Measurements from ENCODE around the gene SCARB2.

Gene SCARB2

GRCh38 chr4:76235407-76235806 is 21.8 kb upstream of the SCARB2 start:
- H2AK5ac ChIP-seq (ENCODE audit: low read depth, low read length): no peak overlapping the region
- H2AFZ ChIP-seq (ENCODE audit: low read length): no peak overlapping the region
- H4K8ac ChIP-seq (ENCODE audit: low read depth, low read length): no peak overlapping the region
- no peak overlapping the region for H4K91ac ChIP-seq (ENCODE audit: low read depth, low read length, poor library complexity)
- H3K23ac ChIP-seq (ENCODE audit: low read depth, low read length, poor library complexity): no peak overlapping the region
- peaks cover 2 to 4% of the 10 kb centered on the region in 2 donors for H3K4me1 ChIP-seq (ENCODE audit: control insufficient read depth in 2 of 2, insufficient read depth in 1 of 2, low read depth in 1 of 2, low read length in 2 of 2)
- no peak overlapping the region for H2BK15ac ChIP-seq (ENCODE audit: low read length)
- no CpG with 5 or more reads among the region's 2 CpGs for WGBS, 2 donors (ENCODE audit: extremely low coverage in 2 of 2, insufficient read length in 2 of 2, insufficient replicate concordance in 1 of 2)
- no peak overlapping the region for H3K18ac ChIP-seq (ENCODE audit: low read length)
- H3K27ac ChIP-seq (replicated peaks; ENCODE audit: low read length): no peak overlapping the region
- H3K14ac ChIP-seq (ENCODE audit: low read length): no peak overlapping the region
- H3K79me1 ChIP-seq (ENCODE audit: low read depth, low read length): no peaks in the 10 kb centered on the region
- H2BK120ac ChIP-seq (ENCODE audit: low read depth, low read length): no peak overlapping the region
- no peak overlapping the region for H2BK12ac ChIP-seq (ENCODE audit: low read length)
- no peak overlapping the region for H3K4me3 ChIP-seq (ENCODE audit: low read length in 2 of 2)
- no peaks in the 10 kb centered on the region for H3K27me3 ChIP-seq (ENCODE audit: control insufficient read depth in 3 of 3, insufficient read depth in 3 of 3, low read depth in 1 of 3, low read length in 3 of 3)
- H3K9ac ChIP-seq (ENCODE audit: low read depth, low read length, poor library complexity): no peak overlapping the region
- no peak overlapping the region for H2BK5ac ChIP-seq (ENCODE audit: low read length)
- H3K4ac ChIP-seq (ENCODE audit: low read length): no peak overlapping the region
- no peak for DNase-seq (ENCODE audit: low spot score)
- no peaks in the 10 kb centered on the region for H3K36me3 ChIP-seq (replicated peaks in 1 of 2; ENCODE audit: control insufficient read depth in 2 of 2, insufficient read depth in 2 of 2, low read length in 2 of 2)
- peaks cover 0 to 6% of the 10 kb centered on the region in 2 donors for H3K9me3 ChIP-seq (replicated peaks in 1 of 2; ENCODE audit: control insufficient read depth in 2 of 2, insufficient read depth in 1 of 2, low read depth in 1 of 2, low read length in 2 of 2)
- H3K4me2 ChIP-seq (ENCODE audit: insufficient read depth, low read length, poor library complexity, severe bottlenecking): no peak overlapping the region

- H3K27ac ChIP-seq (replicated peaks; ENCODE audit: low read length): no peak overlapping the region
- WGBS, 2 donors (ENCODE audit: extremely low coverage in 2 of 2, insufficient read length in 2 of 2, insufficient replicate concordance in 1 of 2): no CpG with 5 or more reads among the region's 5 CpGs
These were observed 21.0 kb upstream of the SCARB2 start for GRCh38 chr4:76234679-76235044.

GRCh38 chr4:76233967-76234678 is 20.5 kb upstream of the SCARB2 start:
- Histone ChIP-seq H3K18ac (ENCODE audit: low read length) (peak overlapping the region; percentile 74), H3K23ac (ENCODE audit: low read depth, low read length, poor library complexity) (no peak overlapping the region), H3K9me3 (replicated peaks in 1 of 2; ENCODE audit: control insufficient read depth in 2 of 2, insufficient read depth in 1 of 2, low read depth in 1 of 2, low read length in 2 of 2) (peaks cover 3 to 10% of the 10 kb centered on the region in 2 donors), H3K4ac (ENCODE audit: low read length) (no peak overlapping the region), H2AK5ac (ENCODE audit: low read depth, low read length) (no peak overlapping the region), H2BK5ac (ENCODE audit: low read length) (no peak overlapping the region), H2AFZ (ENCODE audit: low read length) (peak overlapping the region; percentile 90), H3K79me1 (ENCODE audit: low read depth, low read length) (no peaks in the 10 kb centered on the region), H3K4me3 (ENCODE audit: low read length in 2 of 2) (peak overlapping the region in 1 of 2 donors; percentile 52), H3K27me3 (ENCODE audit: control insufficient read depth in 3 of 3, insufficient read depth in 3 of 3, low read depth in 1 of 3, low read length in 3 of 3) (no peaks in the 10 kb centered on the region), H3K4me2 (ENCODE audit: insufficient read depth, low read length, poor library complexity, severe bottlenecking) (peak overlapping the region; percentile 30), H3K14ac (ENCODE audit: low read length) (no peak overlapping the region), H2BK15ac (ENCODE audit: low read length) (no peak overlapping the region), H3K27ac (replicated peaks; ENCODE audit: low read length) (peak overlapping the region; percentile 64), H4K8ac (ENCODE audit: low read depth, low read length) (no peak overlapping the region), H3K36me3 (replicated peaks in 1 of 2; ENCODE audit: control insufficient read depth in 2 of 2, insufficient read depth in 2 of 2, low read length in 2 of 2) (no peaks in the 10 kb centered on the region), H3K9ac (ENCODE audit: low read depth, low read length, poor library complexity) (no peak overlapping the region), H4K91ac (ENCODE audit: low read depth, low read length, poor library complexity) (no peak overlapping the region), H2BK120ac (ENCODE audit: low read depth, low read length) (no peak overlapping the region), H2BK12ac (ENCODE audit: low read length) (no peak overlapping the region), H3K4me1 (ENCODE audit: control insufficient read depth in 2 of 2, insufficient read depth in 1 of 2, low read depth in 1 of 2, low read length in 2 of 2) (peaks cover 2 to 4% of the 10 kb centered on the region in 2 donors)
- DNase-seq (ENCODE audit: low spot score): no peak
- no CpG with 5 or more reads among the region's 14 CpGs for WGBS, 2 donors (ENCODE audit: extremely low coverage in 2 of 2, insufficient read length in 2 of 2, insufficient replicate concordance in 1 of 2)

More at GRCh38 chr4:76234679-76235044, 21.0 kb upstream of the SCARB2 start:
- Histone ChIP-seq H3K9ac (ENCODE audit: low read depth, low read length, poor library complexity) (no peak overlapping the region), H3K4ac (ENCODE audit: low read length) (no peak overlapping the region), H3K9me3 (replicated peaks in 1 of 2; ENCODE audit: control insufficient read depth in 2 of 2, insufficient read depth in 1 of 2, low read depth in 1 of 2, low read length in 2 of 2) (peaks cover 2 to 5% of the 10 kb centered on the region in 2 donors), H2BK12ac (ENCODE audit: low read length) (no peak overlapping the region), H2AK5ac (ENCODE audit: low read depth, low read length) (no peak overlapping the region), H2BK15ac (ENCODE audit: low read length) (no peak overlapping the region), H4K8ac (ENCODE audit: low read depth, low read length) (no peak overlapping the region), H3K36me3 (replicated peaks in 1 of 2; ENCODE audit: control insufficient read depth in 2 of 2, insufficient read depth in 2 of 2, low read length in 2 of 2) (no peaks in the 10 kb centered on the region), H2BK5ac (ENCODE audit: low read length) (no peak overlapping the region), H3K23ac (ENCODE audit: low read depth, low read length, poor library complexity) (no peak overlapping the region), H2AFZ (ENCODE audit: low read length) (peak overlapping the region; percentile 90), H3K4me3 (ENCODE audit: low read length in 2 of 2) (peak overlapping the region in 1 of 2 donors; percentile 52), H3K4me2 (ENCODE audit: insufficient read depth, low read length, poor library complexity, severe bottlenecking) (no peak overlapping the region), H2BK120ac (ENCODE audit: low read depth, low read length) (no peak overlapping the region), H4K91ac (ENCODE audit: low read depth, low read length, poor library complexity) (no peak overlapping the region), H3K79me1 (ENCODE audit: low read depth, low read length) (no peaks in the 10 kb centered on the region), H3K4me1 (ENCODE audit: control insufficient read depth in 2 of 2, insufficient read depth in 1 of 2, low read depth in 1 of 2, low read length in 2 of 2) (peaks cover 2 to 4% of the 10 kb centered on the region in 2 donors), H3K27me3 (ENCODE audit: control insufficient read depth in 3 of 3, insufficient read depth in 3 of 3, low read depth in 1 of 3, low read length in 3 of 3) (no peaks in the 10 kb centered on the region), H3K18ac (ENCODE audit: low read length) (no peak overlapping the region), H3K14ac (ENCODE audit: low read length) (no peak overlapping the region)
- DNase-seq (ENCODE audit: low spot score): no peak

GRCh38 chr4:76233529-76233928 is 19.9 kb upstream of the SCARB2 start:
- Histone ChIP-seq H2BK5ac (ENCODE audit: low read length) (no peak overlapping the region), H3K9ac (ENCODE audit: low read depth, low read length, poor library complexity) (no peak overlapping the region), H3K18ac (ENCODE audit: low read length) (no peak overlapping the region), H3K27ac (replicated peaks; ENCODE audit: low read length) (no peak overlapping the region), H2BK120ac (ENCODE audit: low read depth, low read length) (no peak overlapping the region), H3K4me1 (ENCODE audit: control insufficient read depth in 2 of 2, insufficient read depth in 1 of 2, low read depth in 1 of 2, low read length in 2 of 2) (peaks cover 2 to 4% of the 10 kb centered on the region in 2 donors), H3K9me3 (replicated peaks in 1 of 2; ENCODE audit: control insufficient read depth in 2 of 2, insufficient read depth in 1 of 2, low read depth in 1 of 2, low read length in 2 of 2) (peaks cover 3 to 14% of the 10 kb centered on the region in 2 donors), H3K79me1 (ENCODE audit: low read depth, low read length) (no peaks in the 10 kb centered on the region), H3K4me2 (ENCODE audit: insufficient read depth, low read length, poor library complexity, severe bottlenecking) (no peak overlapping the region), H3K36me3 (replicated peaks in 1 of 2; ENCODE audit: control insufficient read depth in 2 of 2, insufficient read depth in 2 of 2, low read length in 2 of 2) (no peaks in the 10 kb centered on the region), H2AK5ac (ENCODE audit: low read depth, low read length) (no peak overlapping the region), H4K8ac (ENCODE audit: low read depth, low read length) (no peak overlapping the region), H2BK15ac (ENCODE audit: low read length) (no peak overlapping the region), H3K14ac (ENCODE audit: low read length) (no peak overlapping the region), H3K4ac (ENCODE audit: low read length) (no peak overlapping the region), H3K27me3 (ENCODE audit: control insufficient read depth in 3 of 3, insufficient read depth in 3 of 3, low read depth in 1 of 3, low read length in 3 of 3) (no peaks in the 10 kb centered on the region), H3K4me3 (ENCODE audit: low read length in 2 of 2) (peak overlapping the region in 1 of 2 donors; percentile 52), H2BK12ac (ENCODE audit: low read length) (no peak overlapping the region), H4K91ac (ENCODE audit: low read depth, low read length, poor library complexity) (no peak overlapping the region), H2AFZ (ENCODE audit: low read length) (peak overlapping the region; percentile 90), H3K23ac (ENCODE audit: low read depth, low read length, poor library complexity) (no peak overlapping the region)
- WGBS, 2 donors (ENCODE audit: extremely low coverage in 2 of 2, insufficient read length in 2 of 2, insufficient replicate concordance in 1 of 2): no CpG with 5 or more reads among the region's 2 CpGs
- no peak for DNase-seq (ENCODE audit: low spot score)
